ENCODE results near the gene LTBP3. TPM values are rescaled to one million over a fixed set of nuclear protein-coding genes. Genes with fewer than 3 reads are reported as not detected.
A peak's percentile ranks its signal among the peaks of the same experiment; 100 is the strongest.

Gene LTBP3
- total and polyA plus RNA-seq, 2 of the 13 experiments (the other 11 are each of a cell fraction or from before 2014, with no cell fraction given), result 12.2 to 68.1 TPM

DNA sequence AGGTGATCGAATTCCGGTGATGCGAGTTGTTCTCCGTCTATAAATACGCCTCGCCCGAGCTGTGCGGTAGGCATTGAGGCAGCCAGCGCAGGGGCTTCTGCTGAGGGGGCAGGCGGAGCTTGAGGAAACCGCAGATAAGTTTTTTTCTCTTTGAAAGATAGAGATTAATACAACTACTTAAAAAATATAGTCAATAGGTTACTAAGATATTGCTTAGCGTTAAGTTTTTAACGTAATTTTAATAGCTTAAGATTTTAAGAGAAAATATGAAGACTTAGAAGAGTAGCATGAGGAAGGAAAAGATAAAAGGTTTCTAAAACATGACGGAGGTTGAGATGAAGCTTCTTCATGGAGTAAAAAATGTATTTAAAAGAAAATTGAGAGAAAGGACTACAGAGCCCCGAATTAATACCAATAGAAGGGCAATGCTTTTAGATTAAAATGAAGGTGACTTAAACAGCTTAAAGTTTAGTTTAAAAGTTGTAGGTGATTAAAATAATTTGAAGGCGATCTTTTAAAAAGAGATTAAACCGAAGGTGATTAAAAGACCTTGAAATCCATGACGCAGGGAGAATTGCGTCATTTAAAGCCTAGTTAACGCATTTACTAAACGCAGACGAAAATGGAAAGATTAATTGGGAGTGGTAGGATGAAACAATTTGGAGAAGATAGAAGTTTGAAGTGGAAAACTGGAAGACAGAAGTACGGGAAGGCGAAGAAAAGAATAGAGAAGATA, 59.0 kb downstream of the LTBP3 start, which contains the start of gene MALAT1 (continued):
- TF ChIP-seq, protein P1, sequence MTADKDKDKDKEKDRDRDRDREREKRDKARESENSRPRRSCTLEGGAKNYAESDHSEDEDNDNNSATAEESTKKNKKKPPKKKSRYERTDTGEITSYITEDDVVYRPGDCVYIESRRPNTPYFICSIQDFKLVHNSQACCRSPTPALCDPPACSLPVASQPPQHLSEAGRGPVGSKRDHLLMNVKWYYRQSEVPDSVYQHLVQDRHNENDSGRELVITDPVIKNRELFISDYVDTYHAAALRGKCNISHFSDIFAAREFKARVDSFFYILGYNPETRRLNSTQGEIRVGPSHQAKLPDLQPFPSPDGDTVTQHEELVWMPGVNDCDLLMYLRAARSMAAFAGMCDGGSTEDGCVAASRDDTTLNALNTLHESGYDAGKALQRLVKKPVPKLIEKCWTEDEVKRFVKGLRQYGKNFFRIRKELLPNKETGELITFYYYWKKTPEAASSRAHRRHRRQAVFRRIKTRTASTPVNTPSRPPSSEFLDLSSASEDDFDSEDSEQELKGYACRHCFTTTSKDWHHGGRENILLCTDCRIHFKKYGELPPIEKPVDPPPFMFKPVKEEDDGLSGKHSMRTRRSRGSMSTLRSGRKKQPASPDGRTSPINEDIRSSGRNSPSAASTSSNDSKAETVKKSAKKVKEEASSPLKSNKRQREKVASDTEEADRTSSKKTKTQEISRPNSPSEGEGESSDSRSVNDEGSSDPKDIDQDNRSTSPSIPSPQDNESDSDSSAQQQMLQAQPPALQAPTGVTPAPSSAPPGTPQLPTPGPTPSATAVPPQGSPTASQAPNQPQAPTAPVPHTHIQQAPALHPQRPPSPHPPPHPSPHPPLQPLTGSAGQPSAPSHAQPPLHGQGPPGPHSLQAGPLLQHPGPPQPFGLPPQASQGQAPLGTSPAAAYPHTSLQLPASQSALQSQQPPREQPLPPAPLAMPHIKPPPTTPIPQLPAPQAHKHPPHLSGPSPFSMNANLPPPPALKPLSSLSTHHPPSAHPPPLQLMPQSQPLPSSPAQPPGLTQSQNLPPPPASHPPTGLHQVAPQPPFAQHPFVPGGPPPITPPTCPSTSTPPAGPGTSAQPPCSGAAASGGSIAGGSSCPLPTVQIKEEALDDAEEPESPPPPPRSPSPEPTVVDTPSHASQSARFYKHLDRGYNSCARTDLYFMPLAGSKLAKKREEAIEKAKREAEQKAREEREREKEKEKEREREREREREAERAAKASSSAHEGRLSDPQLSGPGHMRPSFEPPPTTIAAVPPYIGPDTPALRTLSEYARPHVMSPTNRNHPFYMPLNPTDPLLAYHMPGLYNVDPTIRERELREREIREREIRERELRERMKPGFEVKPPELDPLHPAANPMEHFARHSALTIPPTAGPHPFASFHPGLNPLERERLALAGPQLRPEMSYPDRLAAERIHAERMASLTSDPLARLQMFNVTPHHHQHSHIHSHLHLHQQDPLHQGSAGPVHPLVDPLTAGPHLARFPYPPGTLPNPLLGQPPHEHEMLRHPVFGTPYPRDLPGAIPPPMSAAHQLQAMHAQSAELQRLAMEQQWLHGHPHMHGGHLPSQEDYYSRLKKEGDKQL (CRISPR knock-in tag; IDR thresholded peaks at IDR 0.05; ENCODE audit: low read depth), result no peak
- TF ChIP-seq TBL1XR1 (IDR thresholded peaks at IDR 0.05; ENCODE audit: borderline replicate concordance, low read length, partially characterized antibody) (peak; percentile 90), ZNF253 (CRISPR knock-in tag; IDR thresholded peaks at IDR 0.05; ENCODE audit: borderline replicate concordance) (no peak), SIN3A (IDR thresholded peaks at IDR 0.05; ENCODE audit: borderline replicate concordance, low read depth, low read length) (peak; percentile 97), SNRNP70 (IDR thresholded peaks at IDR 0.05; ENCODE audit: low read depth, low read length) (no peak), ZNF619 (CRISPR knock-in tag; IDR thresholded peaks at IDR 0.05) (no peak), ZBTB7B (CRISPR knock-in tag; IDR thresholded peaks at IDR 0.05) (peak; percentile 66; the same call in 1 of the 2 replicates), ZNF782 (CRISPR knock-in tag; IDR thresholded peaks at IDR 0.05; ENCODE audit: borderline replicate concordance) (no peak), NR2F6 (IDR thresholded peaks at IDR 0.05) (no peak), NR2F6 (CRISPR knock-in tag; IDR thresholded peaks at IDR 0.05) (peak; percentile 64), ZNF510 (CRISPR knock-in tag; IDR thresholded peaks at IDR 0.05; ENCODE audit: low read depth) (no peak)
- TF ChIP-seq, protein P2, sequence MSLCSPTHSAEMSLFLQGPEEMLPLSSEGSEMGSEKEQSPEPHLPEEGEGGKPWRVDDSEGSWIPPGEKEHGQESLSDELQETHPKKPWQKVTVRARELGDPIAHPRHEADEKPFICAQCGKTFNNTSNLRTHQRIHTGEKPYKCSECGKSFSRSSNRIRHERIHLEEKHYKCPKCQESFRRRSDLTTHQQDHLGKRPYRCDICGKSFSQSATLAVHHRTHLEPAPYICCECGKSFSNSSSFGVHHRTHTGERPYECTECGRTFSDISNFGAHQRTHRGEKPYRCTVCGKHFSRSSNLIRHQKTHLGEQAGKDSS (CRISPR knock-in tag; IDR thresholded peaks at IDR 0.05; ENCODE audit: borderline replicate concordance, low read depth), result peak; percentile 49; the same call in 1 of the 2 replicates
- TF ChIP-seq, protein P3, sequence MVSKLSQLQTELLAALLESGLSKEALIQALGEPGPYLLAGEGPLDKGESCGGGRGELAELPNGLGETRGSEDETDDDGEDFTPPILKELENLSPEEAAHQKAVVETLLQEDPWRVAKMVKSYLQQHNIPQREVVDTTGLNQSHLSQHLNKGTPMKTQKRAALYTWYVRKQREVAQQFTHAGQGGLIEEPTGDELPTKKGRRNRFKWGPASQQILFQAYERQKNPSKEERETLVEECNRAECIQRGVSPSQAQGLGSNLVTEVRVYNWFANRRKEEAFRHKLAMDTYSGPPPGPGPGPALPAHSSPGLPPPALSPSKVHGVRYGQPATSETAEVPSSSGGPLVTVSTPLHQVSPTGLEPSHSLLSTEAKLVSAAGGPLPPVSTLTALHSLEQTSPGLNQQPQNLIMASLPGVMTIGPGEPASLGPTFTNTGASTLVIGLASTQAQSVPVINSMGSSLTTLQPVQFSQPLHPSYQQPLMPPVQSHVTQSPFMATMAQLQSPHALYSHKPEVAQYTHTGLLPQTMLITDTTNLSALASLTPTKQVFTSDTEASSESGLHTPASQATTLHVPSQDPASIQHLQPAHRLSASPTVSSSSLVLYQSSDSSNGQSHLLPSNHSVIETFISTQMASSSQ (IDR thresholded peaks at IDR 0.05; ENCODE audit: low read depth), result peak; percentile 72; the same call in 1 of the 2 replicates
- TF ChIP-seq, protein P3 (CRISPR knock-in tag; IDR thresholded peaks at IDR 0.05; ENCODE audit: borderline replicate concordance), result no peak
